Measurements from ENCODE around the gene SHB.

The SHB gene

DNA sequence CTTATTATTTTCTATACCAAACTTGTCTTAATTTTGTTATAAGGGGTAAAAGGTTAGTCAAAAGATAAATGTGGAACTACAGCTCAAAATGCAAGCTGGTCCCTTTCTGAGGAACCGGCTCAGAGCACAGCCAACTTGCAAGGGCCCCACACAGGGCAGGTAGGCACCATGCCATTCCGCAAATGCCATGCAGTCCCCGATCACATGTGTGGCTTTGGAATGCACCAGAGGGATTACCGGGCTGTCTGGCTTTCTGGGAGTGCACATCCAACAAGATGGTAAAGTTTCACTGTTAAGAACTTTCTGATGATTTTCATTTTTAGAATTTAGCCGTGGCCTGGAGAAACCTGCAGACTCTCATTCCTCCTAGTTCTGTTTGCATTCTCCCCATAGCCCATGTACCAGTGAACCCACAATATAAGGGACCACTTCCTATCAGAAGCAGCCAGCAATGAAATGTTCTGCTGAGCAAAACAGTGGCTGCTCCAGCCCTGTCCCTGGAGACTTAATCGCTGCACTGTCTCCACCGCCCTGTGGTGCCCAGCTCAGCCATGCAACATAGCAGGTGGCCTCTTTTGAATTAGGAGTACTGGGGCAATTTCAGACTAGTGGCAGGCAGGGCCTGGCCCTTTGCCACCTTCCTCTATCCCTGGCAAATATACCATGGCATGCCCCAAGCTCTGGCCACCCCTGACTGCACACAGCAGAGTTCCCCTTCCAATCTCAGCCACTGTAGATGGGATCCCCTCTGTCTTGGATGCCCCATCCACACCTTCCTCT, 11.4 kb downstream of the SHB start:
- Histone ChIP-seq H3K4me1 (ENCODE audit: insufficient read depth, poor library complexity, severe bottlenecking) (peaks cover 48% of the 10 kb centered on the region), H3K27ac (ENCODE audit: poor library complexity, severe bottlenecking) (peak overlapping the region; percentile 43), H3K4me3 (ENCODE audit: severe bottlenecking) (no peak overlapping the region), H3K9me3 (ENCODE audit: severe bottlenecking) (no peaks in the 10 kb centered on the region), H3K36me3 (ENCODE audit: low read depth) (peaks cover 39% of the 10 kb centered on the region), H3K27me3 (ENCODE audit: insufficient read depth, poor library complexity, severe bottlenecking) (no peaks in the 10 kb centered on the region)
- ATAC-seq (ENCODE audit: low read depth) (peak; percentile 65), DNase-seq (ENCODE audit: low spot score) (no peak)
- TF ChIP-seq, protein P1, sequence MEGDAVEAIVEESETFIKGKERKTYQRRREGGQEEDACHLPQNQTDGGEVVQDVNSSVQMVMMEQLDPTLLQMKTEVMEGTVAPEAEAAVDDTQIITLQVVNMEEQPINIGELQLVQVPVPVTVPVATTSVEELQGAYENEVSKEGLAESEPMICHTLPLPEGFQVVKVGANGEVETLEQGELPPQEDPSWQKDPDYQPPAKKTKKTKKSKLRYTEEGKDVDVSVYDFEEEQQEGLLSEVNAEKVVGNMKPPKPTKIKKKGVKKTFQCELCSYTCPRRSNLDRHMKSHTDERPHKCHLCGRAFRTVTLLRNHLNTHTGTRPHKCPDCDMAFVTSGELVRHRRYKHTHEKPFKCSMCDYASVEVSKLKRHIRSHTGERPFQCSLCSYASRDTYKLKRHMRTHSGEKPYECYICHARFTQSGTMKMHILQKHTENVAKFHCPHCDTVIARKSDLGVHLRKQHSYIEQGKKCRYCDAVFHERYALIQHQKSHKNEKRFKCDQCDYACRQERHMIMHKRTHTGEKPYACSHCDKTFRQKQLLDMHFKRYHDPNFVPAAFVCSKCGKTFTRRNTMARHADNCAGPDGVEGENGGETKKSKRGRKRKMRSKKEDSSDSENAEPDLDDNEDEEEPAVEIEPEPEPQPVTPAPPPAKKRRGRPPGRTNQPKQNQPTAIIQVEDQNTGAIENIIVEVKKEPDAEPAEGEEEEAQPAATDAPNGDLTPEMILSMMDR (IDR thresholded peaks at IDR 0.05; ENCODE audit: poor library complexity, severe bottlenecking) = no peak

DNA sequence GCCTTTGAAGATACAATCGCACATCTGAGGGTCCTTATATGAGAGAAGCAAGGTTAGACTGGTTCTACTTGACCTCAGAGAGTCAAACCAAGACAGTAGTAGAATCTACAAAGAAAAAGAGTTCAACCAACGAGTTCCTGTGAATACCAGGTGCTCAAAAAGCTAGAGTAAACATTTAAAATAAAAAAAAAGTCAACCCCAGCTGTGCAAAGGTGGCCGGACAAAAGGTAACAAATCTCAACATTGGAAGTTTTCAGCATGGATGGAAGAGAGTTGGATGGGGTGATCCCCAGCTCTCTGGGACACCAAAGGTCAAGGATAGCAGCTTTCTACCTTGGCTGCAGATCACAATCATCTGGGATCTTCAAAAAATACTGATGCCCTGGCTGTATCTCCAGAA, 14.4 kb downstream of the SHB start:
- no peaks in the 10 kb centered on the region for H3K27me3 ChIP-seq (ENCODE audit: insufficient read depth, poor library complexity, severe bottlenecking)
- H3K4me3 ChIP-seq (ENCODE audit: severe bottlenecking) = no peak overlapping the region
- H3K4me1 ChIP-seq (ENCODE audit: insufficient read depth, poor library complexity, severe bottlenecking) = peaks cover 26% of the 10 kb centered on the region
- DNase-seq (ENCODE audit: low spot score) (no peak), ATAC-seq (ENCODE audit: low read depth) (no peak)
- no peaks in the 10 kb centered on the region for H3K9me3 ChIP-seq (ENCODE audit: severe bottlenecking)
- peaks cover 13% of the 10 kb centered on the region for H3K36me3 ChIP-seq (ENCODE audit: low read depth)
- TF ChIP-seq, protein P1 (IDR thresholded peaks at IDR 0.05; ENCODE audit: poor library complexity, severe bottlenecking) = no peak
- peak overlapping the region; percentile 12 for H3K27ac ChIP-seq (ENCODE audit: poor library complexity, severe bottlenecking)

DNA sequence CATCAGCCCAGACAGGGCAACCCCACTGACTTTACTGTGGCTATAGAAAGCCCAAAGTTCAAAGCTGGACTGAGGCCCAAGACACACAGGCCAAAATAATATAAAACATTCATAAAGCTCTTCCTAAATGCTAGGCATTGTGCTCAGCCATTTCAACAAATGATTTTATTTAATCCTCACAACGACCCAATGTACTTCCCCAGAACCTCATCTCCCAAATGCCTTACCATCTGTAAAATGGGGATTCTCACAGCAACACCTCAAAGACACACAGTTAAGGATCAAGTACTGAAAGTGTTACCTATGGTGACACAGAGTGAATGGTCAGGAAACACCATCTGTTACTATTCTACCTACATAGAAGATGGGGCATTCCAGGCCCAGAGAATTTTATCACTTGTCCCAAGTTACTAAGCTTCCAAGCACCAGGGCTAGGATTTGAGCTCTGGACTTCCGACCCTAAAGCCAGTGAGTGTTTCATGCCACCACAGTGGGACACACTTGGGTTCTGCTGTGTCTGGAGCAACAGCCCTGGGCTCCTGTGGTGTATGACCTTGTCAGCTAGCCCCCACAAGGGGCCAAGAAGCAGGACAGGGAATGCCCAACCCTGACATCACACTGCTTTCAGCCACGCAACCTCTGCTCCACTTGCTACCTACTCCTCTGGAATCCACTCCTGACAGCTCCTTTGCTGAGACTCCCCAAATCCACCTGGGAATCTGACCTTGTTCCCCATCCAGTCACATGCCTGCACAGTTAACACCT, 15.1 kb downstream of the SHB start:
- DNase-seq (ENCODE audit: low spot score) = no peak
- Histone ChIP-seq H3K4me1 (ENCODE audit: insufficient read depth, poor library complexity, severe bottlenecking) (peaks cover 25% of the 10 kb centered on the region), H3K9me3 (ENCODE audit: severe bottlenecking) (no peaks in the 10 kb centered on the region), H3K27me3 (ENCODE audit: insufficient read depth, poor library complexity, severe bottlenecking) (no peaks in the 10 kb centered on the region), H3K4me3 (ENCODE audit: severe bottlenecking) (no peak overlapping the region), H3K36me3 (ENCODE audit: low read depth) (peaks cover 12% of the 10 kb centered on the region; the same call in 1 of the 2 replicates), H3K27ac (ENCODE audit: poor library complexity, severe bottlenecking) (peak overlapping the region; percentile 12)
- no peak for ATAC-seq (ENCODE audit: low read depth)
- TF ChIP-seq, protein P1 (IDR thresholded peaks at IDR 0.05; ENCODE audit: poor library complexity, severe bottlenecking) = no peak

DNA sequence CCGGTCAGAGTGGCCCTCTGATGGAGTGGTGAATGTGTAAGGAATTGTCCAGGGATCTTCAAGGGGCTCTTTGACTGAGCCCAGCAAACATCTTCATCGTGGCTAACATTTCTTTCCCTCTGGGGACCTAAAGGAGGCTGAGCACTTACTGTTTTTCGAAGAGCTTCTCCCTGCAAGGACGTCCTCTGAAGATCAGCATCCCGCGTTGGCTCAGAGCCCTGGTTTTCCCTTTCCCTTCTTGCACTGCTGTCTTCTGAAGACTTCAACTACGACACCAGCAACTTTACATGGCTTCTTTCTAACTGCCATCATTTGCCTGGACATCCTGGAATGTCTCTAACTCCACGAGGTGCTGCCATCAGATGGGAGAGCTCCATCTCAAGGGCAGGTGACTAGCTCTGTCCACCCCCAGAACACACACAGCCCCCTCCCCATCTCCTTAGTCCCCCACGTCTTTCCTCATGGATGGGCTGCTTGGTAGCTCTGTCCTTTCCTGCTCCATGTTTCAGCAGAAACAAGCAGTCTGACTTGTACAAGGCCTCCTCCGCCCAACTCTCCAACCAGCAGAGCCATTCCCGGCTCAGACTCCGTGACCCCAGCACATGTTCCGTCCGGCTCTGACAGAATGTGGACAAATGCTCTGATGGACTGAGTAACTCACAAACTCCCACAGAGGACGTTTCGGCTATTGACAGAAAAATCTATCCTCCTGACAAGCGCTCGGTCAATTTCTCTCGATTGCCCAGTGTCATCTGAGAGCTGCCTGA, 17.1 kb downstream of the SHB start:
- no peak overlapping the region for H3K4me3 ChIP-seq (ENCODE audit: severe bottlenecking)
- H3K4me1 ChIP-seq (ENCODE audit: insufficient read depth, poor library complexity, severe bottlenecking) = peaks cover 25% of the 10 kb centered on the region
- H3K27ac ChIP-seq (ENCODE audit: poor library complexity, severe bottlenecking) = peak overlapping the region; percentile 98
- H3K27me3 ChIP-seq (ENCODE audit: insufficient read depth, poor library complexity, severe bottlenecking) = no peaks in the 10 kb centered on the region
- ATAC-seq (ENCODE audit: low read depth) (no peak), DNase-seq (ENCODE audit: low spot score) (no peak)
- H3K9me3 ChIP-seq (ENCODE audit: severe bottlenecking) = no peaks in the 10 kb centered on the region
- TF ChIP-seq, protein P1 (IDR thresholded peaks at IDR 0.05; ENCODE audit: poor library complexity, severe bottlenecking) = no peak
- peaks cover 8% of the 10 kb centered on the region; the same call in 1 of the 2 replicates for H3K36me3 ChIP-seq (ENCODE audit: low read depth)

Measured in RWPE2 (cell line).